IMR-90 (cell line): Measurements from ENCODE around the gene AGXT2. TPM values are rescaled to one million over a fixed set of nuclear protein-coding genes. Genes with fewer than 3 reads are reported as not detected.

Experiments used
- ATAC-seq: fragments of 200-7000 bp; cut with Tn5 transposase; 2 replicates; pipeline ENCODE4 v1.9.1; 2020; ENCODE audit warnings: low read depth, mild to moderate bottlenecking, moderate library complexity
- BruUV-seq: library from RNA; stranded (reverse); fragments of 400-500 nt; replicated peaks from 2 replicates; lab custom pipeline; 2021; lab: Mats Ljungman, UMichigan
- CTCF ChIA-PET: fragments of 300-600 bp; formaldehyde crosslinking; extraction: SDS; loops from one replicate; lab custom pipeline; 2021; ENCODE audit warnings: antibody characterized with exemption; lab: Yijun Ruan, JAX
- POLR2A ChIA-PET: fragments of 300-600 bp; sonication (Branson Sonifier 250); formaldehyde crosslinking; loops from one replicate; lab custom pipeline; 2022; ENCODE audit warnings: antibody characterized with exemption; ENCODE audit not compliant: unreplicated experiment; lab: Charles Lee
- DNase-seq: peaks from one replicate; pipeline ENCODE4 v3.0.0; 2013
- H2AFZ ChIP-seq: replicated peaks from 2 replicates; pipeline ENCODE3; 2013; ENCODE audit warnings: low read length, mild to moderate bottlenecking; ENCODE audit not compliant: poor library complexity
- H2AK5ac ChIP-seq: 2 replicates; pipeline ENCODE4 v1.6.1; 2013; ENCODE audit warnings: low read depth, low read length, inconsistent platforms
- H2AK9ac ChIP-seq: replicated peaks from 2 replicates; pipeline ENCODE3; 2013; ENCODE audit warnings: mild to moderate bottlenecking, low read depth, low read length, moderate library complexity; ENCODE audit not compliant: poor library complexity
- H2BK120ac ChIP-seq: 2 replicates; pipeline ENCODE4 v1.6.1; 2013; ENCODE audit warnings: low read depth, low read length, inconsistent platforms
- H2BK15ac ChIP-seq: 3 replicates; pipeline ENCODE4 v1.6.1; 2013; ENCODE audit warnings: low read depth, low read length, inconsistent platforms
- H2BK20ac ChIP-seq: 2 replicates; pipeline ENCODE4 v1.6.1; 2013; ENCODE audit warnings: low read depth, mild to moderate bottlenecking, inconsistent platforms, low read length, moderate library complexity
- H2BK5ac ChIP-seq: 2 replicates; pipeline ENCODE4 v1.6.1; 2013; ENCODE audit warnings: mild to moderate bottlenecking, low read depth, low read length, inconsistent platforms; ENCODE audit not compliant: poor library complexity, severe bottlenecking
- H3K14ac ChIP-seq: replicated peaks from 2 replicates; pipeline ENCODE4 v1.6.1; 2013; ENCODE audit warnings: low read depth, low read length, inconsistent platforms
- H3K18ac ChIP-seq: 2 replicates; pipeline ENCODE4 v1.6.1; 2013; ENCODE audit warnings: low read depth, low read length, control low read depth
- H3K23ac ChIP-seq: 2 replicates; pipeline ENCODE4 v1.6.1; 2013; ENCODE audit warnings: low read depth, low read length, inconsistent platforms
- H3K27ac ChIP-seq: 2 replicates; pipeline ENCODE4 v1.5.1; 2013; ENCODE audit warnings: mild to moderate bottlenecking, control low read depth, low read length; ENCODE audit not compliant: insufficient read depth
- H3K27me3 ChIP-seq: 2 replicates; pipeline ENCODE4 v1.6.1; 2013; ENCODE audit warnings: low read length; ENCODE audit not compliant: control insufficient read depth, insufficient read depth
- H3K36me3 ChIP-seq: 2 replicates; pipeline ENCODE4 v1.6.1; 2013; ENCODE audit warnings: low read length, mixed read lengths; ENCODE audit not compliant: control insufficient read depth, insufficient read depth
- H3K4ac ChIP-seq: 2 replicates; pipeline ENCODE4 v1.6.1; 2013; ENCODE audit warnings: low read depth, low read length, inconsistent platforms
- H3K4me1 ChIP-seq: 2 replicates; pipeline ENCODE4 v1.6.1; 2013; ENCODE audit warnings: low read length, mixed read lengths; ENCODE audit not compliant: control insufficient read depth, insufficient read depth
- H3K4me2 ChIP-seq: 2 replicates; pipeline ENCODE4 v1.6.1; 2013; ENCODE audit warnings: low read depth, mild to moderate bottlenecking, control low read depth, low read length, moderate library complexity
- H3K4me3 ChIP-seq: 2 replicates; pipeline ENCODE4 v1.5.1; 2013; ENCODE audit warnings: low read depth, mild to moderate bottlenecking, control low read depth, low read length, moderate library complexity; ENCODE audit not compliant: insufficient read depth
- H3K56ac ChIP-seq: 2 replicates; pipeline ENCODE4 v1.6.1; 2013; ENCODE audit warnings: low read length, inconsistent platforms; ENCODE audit not compliant: insufficient read depth; ENCODE audit errors: extremely low read depth
- H3K79me1 ChIP-seq, 2 experiments: 2 replicates each; pipeline ENCODE4 v1.6.1; 2013; ENCODE audit warnings: low read length in 2 of 2, inconsistent platforms in 1 of 2, low read depth in 1 of 2
- H3K9ac ChIP-seq: 2 replicates; pipeline ENCODE4 v1.6.1; 2013; ENCODE audit warnings: low read depth, low read length, control low read depth
- H3K9me1 ChIP-seq: 2 replicates; pipeline ENCODE4 v1.6.1; 2013; ENCODE audit warnings: low read length, inconsistent platforms; ENCODE audit not compliant: insufficient read depth
- H3K9me3 ChIP-seq: 2 replicates; pipeline ENCODE4 v1.6.1; 2013; ENCODE audit warnings: low read length; ENCODE audit not compliant: control insufficient read depth, insufficient read depth
- H4K20me1 ChIP-seq: 2 replicates; pipeline ENCODE4 v1.6.1; 2013; ENCODE audit warnings: low read length, inconsistent platforms; ENCODE audit not compliant: insufficient read depth
- H4K5ac ChIP-seq: 2 replicates; pipeline ENCODE4 v1.6.1; 2013; ENCODE audit warnings: mild to moderate bottlenecking, low read depth, low read length, control low read depth
- H4K8ac ChIP-seq, 2 experiments: 2 replicates each; pipeline ENCODE4 v1.6.1; 2013; ENCODE audit warnings: low read depth in 2 of 2, low read length in 2 of 2, control low read depth in 1 of 2, inconsistent platforms in 1 of 2
- H4K91ac ChIP-seq: 2 replicates; pipeline ENCODE4 v1.6.1; 2013; ENCODE audit warnings: low read depth, low read length, inconsistent platforms; ENCODE audit not compliant: insufficient read depth
- BHLHE40 ChIP-seq: fragments of 150-350 bp; IDR thresholded peaks from 2 replicates; pipeline ENCODE4 v1.6.1; 2016; ENCODE audit warnings: mild to moderate bottlenecking, low read depth, low read length
- CEBPB ChIP-seq: IDR thresholded peaks from 2 replicates; pipeline ENCODE4 v1.6.1; 2012; ENCODE audit warnings: low read depth, low read length, improper control_type of control experiment
- CHD1 ChIP-seq: IDR thresholded peaks from 2 replicates; pipeline ENCODE4 v1.6.1; 2012; ENCODE audit warnings: low read depth, low read length, improper control_type of control experiment
- CTCF ChIP-seq: conservative IDR thresholded peaks from 2 replicates; pipeline ENCODE4 v1.5.1; 2012; ENCODE audit warnings: mild to moderate bottlenecking, low read depth, low read length, improper control_type of control experiment
- ELK1 ChIP-seq: fragments of 150-350 bp; IDR thresholded peaks from 2 replicates; pipeline ENCODE4 v1.6.1; 2016; ENCODE audit warnings: low read depth, mild to moderate bottlenecking, low read length, moderate library complexity, borderline replicate concordance
- FOS ChIP-seq: fragments of 150-350 bp; IDR thresholded peaks from 2 replicates; pipeline ENCODE4 v1.6.1; 2016; ENCODE audit warnings: low read depth, low read length
- MAFK ChIP-seq: IDR thresholded peaks from 2 replicates; pipeline ENCODE4 v1.6.1; 2012; ENCODE audit warnings: low read depth, low read length, improper control_type of control experiment
- MAZ ChIP-seq: IDR thresholded peaks from 2 replicates; pipeline ENCODE4 v1.6.1; 2012; ENCODE audit warnings: low read depth, mild to moderate bottlenecking, low read length, improper control_type of control experiment, moderate library complexity, borderline replicate concordance
- MXI1 ChIP-seq: IDR thresholded peaks from 2 replicates; pipeline ENCODE4 v1.6.1; 2012; ENCODE audit warnings: low read depth, mild to moderate bottlenecking, low read length, moderate library complexity, borderline replicate concordance
- NFE2L2 ChIP-seq: fragments of 150-350 bp; IDR thresholded peaks from 2 replicates; pipeline ENCODE4 v1.6.1; 2016; ENCODE audit warnings: low read depth, mild to moderate bottlenecking, low read length
- POLR2A ChIP-seq: IDR thresholded peaks from 2 replicates; pipeline ENCODE4 v1.6.1; 2012; ENCODE audit warnings: mild to moderate bottlenecking, low read depth, low read length
- RAD21 ChIP-seq: IDR thresholded peaks from 2 replicates; pipeline ENCODE4 v1.6.1; 2012; ENCODE audit warnings: low read length, improper control_type of control experiment
- RCOR1 ChIP-seq: IDR thresholded peaks from 2 replicates; pipeline ENCODE4 v1.6.1; 2012; ENCODE audit warnings: mild to moderate bottlenecking, low read length, improper control_type of control experiment; ENCODE audit not compliant: insufficient replicate concordance
- RFX5 ChIP-seq: IDR thresholded peaks from 2 replicates; pipeline ENCODE4 v1.8.0; 2012; ENCODE audit warnings: low read depth, mild to moderate bottlenecking, low read length, moderate library complexity
- SMC3 ChIP-seq: fragments of 150-350 bp; IDR thresholded peaks from 2 replicates; pipeline ENCODE4 v1.6.1; 2016; ENCODE audit warnings: low read depth, mild to moderate bottlenecking, antibody characterized with exemption, low read length, moderate library complexity
- USF2 ChIP-seq: fragments of 150-350 bp; IDR thresholded peaks from 2 replicates; pipeline ENCODE4 v1.6.1; 2017; ENCODE audit warnings: mild to moderate bottlenecking, antibody characterized with exemption, low read length, low read depth
- WGBS, 2 experiments: methylation state at CpG; one replicate each; pipeline versions ENCODE4 v1.1.5 to v1.1.7; 2013; ENCODE audit warnings: missing lambda C conversion rate in 2 of 2; ENCODE audit not compliant: insufficient read length in 1 of 2; ENCODE audit errors: extremely low coverage in 2 of 2; 5-methylcytosine and 5-hydroxymethylcytosine counted together
- dilution Hi-C: fragments of 300-500 bp; cut with HindIII; formaldehyde crosslinking; loops from one replicate; pipeline ENCODE4 v1.14.3; 2018; ENCODE audit warnings: low sequenced_read_pairs; ENCODE audit not compliant: unreplicated experiment
- in situ Hi-C: fragments of 300-500 bp; cut with MboI; formaldehyde crosslinking; loops from 3 replicates; pipeline ENCODE4 v1.14.3; 2019; ENCODE audit warnings: low sequenced_read_pairs, inconsistent platforms, mixed read lengths
- intact Hi-C: fragments of 100-400 bp; cut with micrococcal nuclease; formaldehyde crosslinking; loops from 2 replicates; pipeline ENCODE4 v1.10.0; 2022
- polyA plus RNA-seq, 3 experiments: library from polyadenylated mRNA; depleted of rRNA; stranded (reverse); fragments of >200 nt; gene quantifications; 2 replicates each; pipeline ENCODE4 v1.2.3, GENCODE V29; 2012; ENCODE audit warnings: low replicate concordance in 1 of 3
- total RNA-seq: library from RNA; depleted of rRNA; stranded (reverse); fragments of >200 nt; gene quantifications from 2 replicates; pipeline ENCODE4 v1.2.3, GENCODE V29; 2012

Gene AGXT2
- total and polyA plus RNA-seq, 2 of the 4 experiments (the other 2 are of a cell fraction), result not detected

DNA sequence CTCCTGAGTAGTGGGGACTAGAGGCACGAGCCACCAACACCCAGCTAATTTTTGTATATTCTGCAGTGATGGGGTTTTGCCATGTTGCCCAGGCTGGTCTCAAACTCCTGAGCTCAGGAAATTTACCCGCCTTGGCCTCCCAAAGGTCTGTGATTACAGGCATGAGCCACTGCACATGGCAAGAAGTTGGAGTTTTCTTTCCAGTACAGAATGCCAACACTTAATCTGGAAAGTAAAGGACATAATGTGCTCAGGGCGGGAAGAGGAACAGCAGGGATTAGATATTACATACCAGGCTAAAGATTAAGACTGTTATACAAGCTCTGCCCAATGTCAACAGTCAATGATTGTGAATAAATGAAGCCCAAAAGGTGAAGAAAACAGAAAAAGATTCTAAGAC lies 47.2 kb upstream of the AGXT2 start:
- Histone ChIP-seq H3K9me1 (no peaks in the 10 kb centered on the region; the same call in 1 of the 2 replicates), H3K4me1 (no peaks in the 10 kb centered on the region), H3K79me1 (no peaks in the 10 kb centered on the region), H3K9me3 (no peaks in the 10 kb centered on the region), H3K36me3 (no peaks in the 10 kb centered on the region), H3K14ac (no peak overlapping the region), H2AFZ (no peak overlapping the region), H4K8ac (no peak overlapping the region), H2AK9ac (no peak overlapping the region), H4K5ac (no peak overlapping the region), H2BK15ac (no peak overlapping the region), H2BK120ac (no peak overlapping the region), H3K18ac (no peak overlapping the region), H2BK20ac (no peak overlapping the region), H3K4ac (no peak overlapping the region), H3K23ac (no peak overlapping the region), H3K4me3 (no peak overlapping the region), H3K9ac (no peak overlapping the region), H3K4me2 (no peak overlapping the region), H2AK5ac (no peak overlapping the region), H4K91ac (no peak overlapping the region), H3K27me3 (peaks cover 7% of the 10 kb centered on the region), H4K20me1 (no peaks in the 10 kb centered on the region), H3K27ac (no peak overlapping the region), H3K56ac (no peak overlapping the region), H2BK5ac (no peak overlapping the region)
- ChIA-PET CTCF (no interaction called here), POLR2A (no interaction called here)
- no peak for ATAC-seq
- TF ChIP-seq MXI1, result no peak
- no peak for TF ChIP-seq BHLHE40
- no peak for TF ChIP-seq SMC3
- TF ChIP-seq MAFK, result no peak
- no peak for TF ChIP-seq CEBPB
- no peak for TF ChIP-seq USF2
- TF ChIP-seq MAZ, result no peak
- no peak for TF ChIP-seq FOS
- no peak for TF ChIP-seq ELK1
- no peak for TF ChIP-seq RFX5
- no peak for TF ChIP-seq POLR2A
- no peak for TF ChIP-seq CTCF
- TF ChIP-seq CHD1, result no peak
- TF ChIP-seq RCOR1, result no peak
- TF ChIP-seq NFE2L2, result no peak
- TF ChIP-seq RAD21, result no peak
- no peak for DNase-seq
- in situ Hi-C loops, result loop anchor here (5.0 to 25.0 kb wide), 3 partner anchors 87 to 827 kb away; partner anchors contain the start of gene SPEF2
- intact Hi-C loops, result no loop called here
- dilution Hi-C loops, result no loop called here
- no TSS peak for BruUV-seq
- 100% methylated on average over 1 of the region's 3 CpGs; no CpG with 5 or more reads in 1 of the 2 experiments for WGBS, 2 experiments
